Uterus (tissue), 4 donors: ENCODE measurements around the gene VPS54. TPM values are rescaled to one million over a fixed set of nuclear protein-coding genes. Genes with fewer than 3 reads are reported as not detected.

ENCODE experiments used
- DNase-seq, 2 donors: peaks; one replicate each; pipeline ENCODE4 v3.0.0-alpha.2; 2019 to 2020
- H3K27ac ChIP-seq, 2 donors: fragments of 200-600 bp; sonication (generic); 1 replicate in 1 of 2; 2 replicates in 1 of 2; pipeline ENCODE4 v1.5.1; 2016 to 2018
- H3K27me3 ChIP-seq, 2 donors: fragments of 200-600 bp; sonication (generic); one replicate each; pipeline ENCODE4 v1.5.1; 2018 to 2019; ENCODE audit warnings: control low read depth in 1 of 2
- H3K36me3 ChIP-seq, 2 donors: fragments of 200-600 bp; sonication (generic); one replicate each; pipeline ENCODE4 v1.5.1; 2019; ENCODE audit warnings: control low read depth in 1 of 2
- H3K4me1 ChIP-seq, 2 donors: fragments of 200-600 bp; sonication (generic); one replicate each; pipeline ENCODE4 v1.5.1; 2018 to 2019; ENCODE audit warnings: control low read depth in 1 of 2
- H3K4me3 ChIP-seq, 2 donors: fragments of 200-600 bp; sonication (generic); 1 replicate in 1 of 2; 2 replicates in 1 of 2; pipeline ENCODE4 v1.5.1; 2018 to 2019; ENCODE audit warnings: mild to moderate bottlenecking in 1 of 2
- H3K9me3 ChIP-seq, 2 donors: fragments of 200-600 bp; sonication (generic); one replicate each; pipeline ENCODE4 v1.5.1; 2019; ENCODE audit warnings: control low read depth in 1 of 2
- POLR2A ChIP-seq, 2 donors: fragments of 450-650 bp; IDR thresholded peaks; one replicate each; pipeline ENCODE4 v1.6.1; 2016; ENCODE audit warnings: antibody characterized with exemption in 2 of 2, mild to moderate bottlenecking in 1 of 2, moderate library complexity in 1 of 2
- intact Hi-C: fragments of 100-400 bp; cut with DNase I; formaldehyde crosslinking; loops from one replicate; pipeline ENCODE4 v1.15.1; 2023; ENCODE audit warnings: low total_unique reads
- total RNA-seq, 4 donors: library from RNA; depleted of rRNA in 3 of 4; stranded (reverse); fragments of >200 nt in 3 of 4; gene quantifications; one replicate each; pipeline versions ENCODE4 v1.1.0 to v1.2.4, GENCODE V29; 2014 to 2023
- TF ChIP-seq, protein P1 (sequence below), 4 experiments: fragments of 200-600 bp in 2 of 4; fragments of 450-650 bp in 2 of 4; sonication (generic) in 2 of 4; IDR thresholded peaks; one replicate each; pipeline ENCODE4 v1.5.1; 2016 to 2019; ENCODE audit warnings: antibody characterized with exemption in 4 of 4, mild to moderate bottlenecking in 2 of 4, moderate library complexity in 1 of 4
- donor health status: DM: yes; HTN: yes; CAD: no.

The VPS54 gene
- total RNA-seq, 4 donors from 2014 or later, result 32.1 to 55.2 (median 39.8) TPM

DNA sequence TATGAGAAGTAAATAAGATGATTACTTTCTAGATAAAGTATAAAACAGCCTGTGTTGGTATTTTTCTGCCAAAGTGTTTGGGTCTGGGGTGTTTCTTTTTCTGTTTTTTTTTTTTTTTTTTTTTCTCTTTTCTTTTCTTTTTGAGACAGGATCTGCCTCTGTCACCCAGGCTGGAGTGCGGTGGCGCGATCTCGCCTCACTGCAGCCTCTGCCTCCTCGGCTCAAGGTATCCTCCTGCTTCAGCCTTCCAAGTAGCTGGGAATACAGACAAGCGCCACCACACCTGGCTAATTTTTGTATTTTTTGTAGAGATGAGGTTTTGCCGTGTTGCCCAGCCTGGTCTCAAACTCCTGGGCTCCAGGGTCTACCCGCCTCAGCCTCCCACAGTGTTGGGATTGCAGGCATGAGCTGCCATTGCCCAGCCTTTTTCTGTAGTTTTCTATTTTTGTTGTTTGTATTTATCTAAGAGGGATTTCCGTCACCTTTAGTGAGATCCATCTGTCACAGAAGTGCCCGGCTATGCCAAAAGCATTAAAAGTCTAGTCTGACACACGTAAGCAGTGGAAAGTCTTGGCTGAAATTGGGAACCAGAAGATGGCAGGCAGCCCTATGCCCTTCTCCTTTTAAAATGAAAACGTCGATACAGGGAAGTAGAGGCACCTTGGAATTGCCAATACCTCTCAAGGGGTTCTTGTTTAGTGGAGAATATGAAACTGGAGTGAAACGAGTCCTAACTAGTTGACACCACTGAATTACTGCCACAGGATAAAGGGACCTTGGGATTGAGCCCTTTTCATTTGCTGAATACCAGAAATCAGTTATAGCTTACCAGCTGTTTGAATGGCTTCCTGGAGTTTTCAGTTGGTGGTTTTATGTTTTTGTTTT is 163.6 kb downstream of the VPS54 start:
- TF ChIP-seq, protein P1, sequence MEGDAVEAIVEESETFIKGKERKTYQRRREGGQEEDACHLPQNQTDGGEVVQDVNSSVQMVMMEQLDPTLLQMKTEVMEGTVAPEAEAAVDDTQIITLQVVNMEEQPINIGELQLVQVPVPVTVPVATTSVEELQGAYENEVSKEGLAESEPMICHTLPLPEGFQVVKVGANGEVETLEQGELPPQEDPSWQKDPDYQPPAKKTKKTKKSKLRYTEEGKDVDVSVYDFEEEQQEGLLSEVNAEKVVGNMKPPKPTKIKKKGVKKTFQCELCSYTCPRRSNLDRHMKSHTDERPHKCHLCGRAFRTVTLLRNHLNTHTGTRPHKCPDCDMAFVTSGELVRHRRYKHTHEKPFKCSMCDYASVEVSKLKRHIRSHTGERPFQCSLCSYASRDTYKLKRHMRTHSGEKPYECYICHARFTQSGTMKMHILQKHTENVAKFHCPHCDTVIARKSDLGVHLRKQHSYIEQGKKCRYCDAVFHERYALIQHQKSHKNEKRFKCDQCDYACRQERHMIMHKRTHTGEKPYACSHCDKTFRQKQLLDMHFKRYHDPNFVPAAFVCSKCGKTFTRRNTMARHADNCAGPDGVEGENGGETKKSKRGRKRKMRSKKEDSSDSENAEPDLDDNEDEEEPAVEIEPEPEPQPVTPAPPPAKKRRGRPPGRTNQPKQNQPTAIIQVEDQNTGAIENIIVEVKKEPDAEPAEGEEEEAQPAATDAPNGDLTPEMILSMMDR (IDR thresholded peaks at IDR 0.05), result no peak
- TF ChIP-seq POLR2A (IDR thresholded peaks at IDR 0.05), result no peak
- intact Hi-C loops, result loop anchor here (10.0 kb wide), 1 partner anchor 161 kb away; no protein-coding TSS in a partner anchor
- H3K27ac ChIP-seq, result no peak overlapping the region
- no peaks in the 10 kb centered on the region for H3K36me3 ChIP-seq
- H3K4me1 ChIP-seq, result peaks cover 0 to 2% of the 10 kb centered on the region in 2 donors
- no peaks in the 10 kb centered on the region for H3K9me3 ChIP-seq
- DNase-seq, result no peak
- H3K4me3 ChIP-seq, result no peak overlapping the region
- H3K27me3 ChIP-seq, result no peaks in the 10 kb centered on the region

DNA sequence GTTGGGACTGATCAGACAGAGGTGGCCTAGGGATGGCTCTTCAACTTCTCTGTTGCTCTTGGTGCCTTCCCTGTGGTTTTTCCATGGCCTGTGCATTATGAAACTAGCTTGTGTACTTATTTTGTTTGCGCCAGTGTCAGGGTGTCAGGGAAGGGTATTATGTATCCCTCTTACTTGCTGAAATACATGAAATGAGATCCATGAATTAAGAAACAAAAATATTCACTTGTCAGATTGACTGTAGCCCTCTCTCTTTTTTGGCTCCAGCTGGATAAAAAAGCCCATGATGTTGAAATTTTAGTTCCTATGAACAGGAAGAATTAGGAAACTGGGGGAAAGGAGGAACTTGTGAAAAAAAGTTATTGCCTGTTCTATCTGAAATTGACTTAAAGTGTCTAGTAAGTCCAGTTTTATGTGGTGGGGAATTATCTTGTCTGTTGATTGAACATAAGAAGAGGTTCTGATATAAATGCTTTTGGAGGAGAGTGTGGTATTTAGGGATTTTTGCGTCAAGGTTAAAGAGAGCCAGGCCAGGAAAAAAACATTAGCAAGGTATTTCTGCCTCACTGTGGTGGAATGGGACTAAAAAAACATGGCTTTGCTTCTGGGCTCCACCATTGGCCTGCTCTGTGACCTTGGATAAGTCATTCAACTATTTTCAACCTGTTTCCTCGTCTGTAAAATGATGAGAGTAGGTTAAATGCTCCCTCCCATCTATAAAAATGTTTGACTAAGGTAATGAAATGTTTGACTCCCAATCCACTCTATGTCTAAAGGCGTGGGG is 165.5 kb downstream of the VPS54 start:
- Histone ChIP-seq H3K27ac (no peak overlapping the region), H3K36me3 (no peaks in the 10 kb centered on the region), H3K4me1 (peaks cover 0 to 13% of the 10 kb centered on the region in 2 donors), H3K9me3 (no peaks in the 10 kb centered on the region), H3K4me3 (no peak overlapping the region), H3K27me3 (no peaks in the 10 kb centered on the region)
- intact Hi-C loops, result loop anchor here (10.0 kb wide), 1 partner anchor 159 kb away; no protein-coding TSS in a partner anchor
- no peak for DNase-seq
- TF ChIP-seq, protein P1 (IDR thresholded peaks at IDR 0.05), result no peak
- TF ChIP-seq POLR2A (IDR thresholded peaks at IDR 0.05), result no peak

DNA sequence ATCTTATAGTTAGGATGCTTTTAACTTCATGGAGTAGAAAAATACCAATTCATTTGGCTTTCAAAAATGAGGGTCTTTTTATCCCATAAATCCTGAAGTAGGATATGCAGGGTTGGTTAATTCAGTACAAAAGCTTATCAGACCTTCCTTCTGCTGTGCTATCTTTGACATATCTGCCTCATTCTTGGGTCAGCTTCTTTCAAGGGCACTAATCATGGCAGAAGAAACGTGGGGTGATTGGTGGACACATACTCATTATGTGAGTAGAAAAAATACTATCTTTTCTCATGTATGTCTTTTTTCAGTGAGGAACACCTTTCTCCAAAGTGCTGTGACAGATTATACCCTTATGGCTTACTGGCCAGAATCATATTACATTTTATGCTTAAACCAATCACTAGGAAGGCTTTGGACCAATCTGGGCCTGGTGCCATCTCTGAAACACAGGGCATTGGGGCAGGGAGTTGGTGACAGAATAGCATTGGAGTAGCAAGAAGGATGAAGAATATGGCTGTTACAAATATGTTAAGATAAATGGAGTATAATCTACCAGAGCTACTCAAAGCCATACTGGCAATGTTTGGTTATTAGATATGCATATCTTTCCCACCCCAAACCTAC is 167.4 kb downstream of the VPS54 start:
- TF ChIP-seq, protein P1 (IDR thresholded peaks at IDR 0.05), result no peak
- no peak for TF ChIP-seq POLR2A (IDR thresholded peaks at IDR 0.05)
- intact Hi-C loops, result loop anchor here (10.0 kb wide), 1 partner anchor 157 kb away; no protein-coding TSS in a partner anchor
- H3K4me1 ChIP-seq, result peaks cover 0 to 13% of the 10 kb centered on the region in 2 donors

DNA sequence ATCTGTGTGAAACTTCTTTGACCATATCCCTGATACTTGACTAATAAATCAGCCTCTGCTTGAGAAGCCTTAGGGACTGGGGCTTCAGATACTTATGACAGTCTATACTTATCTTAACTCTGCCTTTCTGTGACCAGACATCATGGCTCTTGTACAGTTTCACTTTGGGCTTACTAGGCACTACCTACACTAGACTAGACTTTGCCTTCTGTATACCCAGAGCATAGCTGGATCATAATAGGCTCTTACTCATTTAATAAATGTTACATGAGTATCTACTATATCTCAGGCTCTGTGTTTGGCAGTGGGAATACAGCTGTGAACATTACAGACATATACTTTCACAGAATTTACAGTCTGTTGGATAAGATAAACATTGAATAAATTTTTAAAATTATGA is 168.6 kb downstream of the VPS54 start:
- Histone ChIP-seq H3K27me3 (no peaks in the 10 kb centered on the region), H3K4me3 (no peak overlapping the region), H3K36me3 (no peaks in the 10 kb centered on the region), H3K9me3 (no peaks in the 10 kb centered on the region), H3K27ac (no peak overlapping the region), H3K4me1 (peaks cover 0 to 13% of the 10 kb centered on the region in 2 donors)
- no peak for TF ChIP-seq POLR2A (IDR thresholded peaks at IDR 0.05)
- TF ChIP-seq, protein P1 (IDR thresholded peaks at IDR 0.05), result no peak
- no peak for DNase-seq
- intact Hi-C loops, result loop anchor here (10.0 kb wide), 1 partner anchor 156 kb away; no protein-coding TSS in a partner anchor

More for the DNA sequence above, 167.4 kb downstream of the VPS54 start:
- no peak overlapping the region for H3K4me3 ChIP-seq
- no peak for DNase-seq
- H3K27me3 ChIP-seq, result no peaks in the 10 kb centered on the region
- H3K36me3 ChIP-seq, result no peaks in the 10 kb centered on the region
- no peaks in the 10 kb centered on the region for H3K9me3 ChIP-seq
- H3K27ac ChIP-seq, result no peak overlapping the region
